HepG2 (cell line): Measurements from ENCODE around the gene HERC6. TPM values are rescaled to one million over a fixed set of nuclear protein-coding genes. Genes with fewer than 3 reads are reported as not detected.

Experiments used
- AGO2 ChIP-seq: fragments of 200-400 bp; formaldehyde crosslinking; optimal IDR thresholded peaks from 2 replicates; pipeline ENCODE3; 2017; ENCODE audit warnings: mild to moderate bottlenecking, low read depth, low read length, moderate library complexity
- ARHGAP35 ChIP-seq: sonication (generic); formaldehyde crosslinking; IDR thresholded peaks from 2 replicates; pipeline ENCODE4 v1.9.0; 2022; ENCODE audit warnings: mild to moderate bottlenecking, inconsistent platforms, moderate library complexity, missing genetic modification reagents, borderline replicate concordance
- ARNT2 ChIP-seq: sonication (generic); formaldehyde crosslinking; IDR thresholded peaks from 2 replicates; pipeline ENCODE4 v1.8.0; 2022; ENCODE audit warnings: mild to moderate bottlenecking, low read depth, missing genetic modification reagents, moderate library complexity
- HOXA9 ChIP-seq: sonication (generic); formaldehyde crosslinking; IDR thresholded peaks from 2 replicates; pipeline ENCODE4 v1.8.1; 2022; ENCODE audit warnings: missing genetic modification reagents, mild to moderate bottlenecking, moderate library complexity, borderline replicate concordance
- NFE2L2 ChIP-seq: fragments of 150-350 bp; IDR thresholded peaks from 2 replicates; pipeline ENCODE4 v1.6.1; 2014; ENCODE audit warnings: low read length
- PHF8 ChIP-seq: sonication (generic); formaldehyde crosslinking; IDR thresholded peaks from 2 replicates; pipeline ENCODE4 v1.5.0; 2020; ENCODE audit warnings: missing genetic modification reagents
- SKI ChIP-seq: fragments of 450-650 bp; IDR thresholded peaks from one replicate; pipeline ENCODE4 v1.6.1; 2018; ENCODE audit warnings: mild to moderate bottlenecking; ENCODE audit not compliant: partially characterized antibody
- TAF15 ChIP-seq: fragments of 200-400 bp; formaldehyde crosslinking; IDR thresholded peaks from one replicate; pipeline ENCODE4 v1.6.1; 2018; ENCODE audit warnings: mild to moderate bottlenecking, low read depth, low read length; ENCODE audit not compliant: poor library complexity, severe bottlenecking
- TBL1XR1 ChIP-seq: fragments of 150-350 bp; IDR thresholded peaks from 2 replicates; pipeline ENCODE4 v1.6.1; 2014; ENCODE audit warnings: borderline replicate concordance, low read length; ENCODE audit not compliant: partially characterized antibody
- TBX3 ChIP-seq: fragments of 450-650 bp; IDR thresholded peaks from 2 replicates; pipeline ENCODE4 v1.6.1; 2017; ENCODE audit warnings: antibody characterized with exemption, mild to moderate bottlenecking, inconsistent platforms, borderline replicate concordance
- ZFP82 ChIP-seq: sonication (generic); formaldehyde crosslinking; IDR thresholded peaks from 2 replicates; pipeline ENCODE4 v1.5.1; 2020; ENCODE audit warnings: mild to moderate bottlenecking, missing genetic modification reagents, borderline replicate concordance
- ZNF652 ChIP-seq: IDR thresholded peaks from 2 replicates; pipeline ENCODE4 v1.6.1; 2016; ENCODE audit warnings: low read depth, borderline replicate concordance
- ZNF713 ChIP-seq: sonication (generic); formaldehyde crosslinking; IDR thresholded peaks from 2 replicates; pipeline ENCODE4 v1.4.0; 2020; ENCODE audit warnings: mild to moderate bottlenecking, missing genetic modification reagents
- ZNF724P ChIP-seq: sonication (generic); formaldehyde crosslinking; IDR thresholded peaks from 2 replicates; pipeline ENCODE4 v1.8.0; 2022; ENCODE audit warnings: missing genetic modification reagents, borderline replicate concordance
- ZNF780A ChIP-seq: sonication (generic); formaldehyde crosslinking; IDR thresholded peaks from 2 replicates; pipeline ENCODE4 v1.8.0; 2022; ENCODE audit warnings: mild to moderate bottlenecking, missing genetic modification reagents, moderate library complexity
- ZSCAN30 ChIP-seq: sonication (generic); formaldehyde crosslinking; IDR thresholded peaks from 2 replicates; pipeline ENCODE4 v1.5.0; 2020; ENCODE audit warnings: mild to moderate bottlenecking, missing genetic modification reagents
- ZSCAN31 ChIP-seq: sonication (generic); formaldehyde crosslinking; IDR thresholded peaks from 2 replicates; pipeline ENCODE4 v1.5.0; 2020; ENCODE audit warnings: low read depth, mild to moderate bottlenecking, missing genetic modification reagents
- polyA plus RNA-seq, 8 experiments: library from polyadenylated mRNA; depleted of rRNA in 3 of 8; stranded (reverse) in 7 of 8; unstranded in 1 of 8; fragments of >200 nt; fragmentation: Illumina TruSeq in 4 of 8; extraction: Trizol in 4 of 8; gene quantifications; 2 replicates each; pipeline versions ENCODE4 v1.2.1 to v1.2.3, GENCODE V29; 2011 to 2016; ENCODE audit warnings: low read depth in 4 of 8, missing spikeins in 1 of 8, mixed read lengths in 1 of 8; ENCODE audit not compliant: insufficient read depth in 1 of 8
- total RNA-seq, 5 experiments: library from RNA; depleted of rRNA; stranded (reverse); fragments of >200 nt; fragmentation: Illumina TruSeq; extraction: Trizol; gene quantifications; 2 replicates each; pipeline ENCODE4 v1.2.3, GENCODE V29; 2016; ENCODE audit warnings: low read depth in 1 of 5
- TF ChIP-seq, protein P1 (sequence below): sonication (generic); formaldehyde crosslinking; IDR thresholded peaks from 2 replicates; pipeline ENCODE4 v1.5.0; 2020; ENCODE audit warnings: mild to moderate bottlenecking, missing genetic modification reagents, borderline replicate concordance
- TF ChIP-seq, protein P2 (sequence below): IDR thresholded peaks from 2 replicates; pipeline ENCODE4 v1.6.1; 2018; ENCODE audit warnings: missing genetic modification reagents, mild to moderate bottlenecking, missing compliant biosample characterization
- TF ChIP-seq, protein P3 (sequence below): sonication (generic); formaldehyde crosslinking; IDR thresholded peaks from 2 replicates; pipeline ENCODE4 v1.5.0; 2020; ENCODE audit warnings: missing genetic modification reagents
- TF ChIP-seq, protein P4 (sequence below): sonication (generic); formaldehyde crosslinking; IDR thresholded peaks from 2 replicates; pipeline ENCODE4 v1.8.0; 2022; ENCODE audit warnings: mild to moderate bottlenecking, missing genetic modification reagents

HERC6 gene
- total and polyA plus RNA-seq, 2 of the 13 experiments (the other 11 are each of a cell fraction or from before 2014, with no cell fraction given): 0.50 to 2.0 TPM

DNA sequence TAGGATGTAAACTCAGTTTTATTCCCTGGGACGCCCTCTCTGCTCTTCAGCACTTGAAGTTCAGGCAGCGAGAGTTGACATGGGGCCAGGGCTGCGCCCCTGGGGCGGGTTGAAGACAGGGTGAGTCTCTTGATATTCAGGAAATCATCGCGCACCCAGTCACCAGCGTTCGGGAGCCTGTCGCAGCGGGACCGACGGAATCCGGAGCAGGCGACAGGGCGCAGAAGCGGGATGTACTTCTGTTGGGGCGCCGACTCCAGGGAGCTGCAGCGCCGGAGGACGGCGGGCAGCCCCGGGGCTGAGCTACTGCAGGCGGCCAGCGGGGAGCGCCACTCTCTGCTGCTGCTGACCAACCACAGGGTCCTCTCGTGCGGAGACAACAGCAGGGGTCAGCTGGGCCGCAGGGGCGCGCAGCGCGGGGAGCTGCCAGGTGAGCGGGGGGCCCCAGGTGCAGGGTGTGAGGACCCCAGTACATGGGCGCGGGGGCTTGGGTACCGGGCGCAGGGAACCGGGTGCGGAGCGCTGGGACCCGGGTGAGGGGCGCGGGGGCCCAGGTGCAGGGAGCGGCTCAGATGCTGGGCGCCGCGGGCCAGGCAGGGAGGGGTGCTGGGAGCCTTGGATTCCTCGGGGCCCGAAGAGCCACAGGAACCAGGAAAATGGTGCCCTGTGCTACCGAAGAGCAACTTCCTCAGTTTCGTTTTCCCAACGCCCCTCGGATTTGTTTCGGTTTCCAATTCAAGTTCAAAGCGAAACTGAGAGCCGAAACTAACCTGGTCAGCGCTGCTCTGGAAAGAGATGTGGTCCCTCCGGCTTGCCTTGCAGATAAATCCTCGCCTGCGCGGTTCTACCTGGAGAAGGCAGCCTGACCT is at the start of gene HERC6 (continued):
- no peak for TF ChIP-seq ZNF652 (CRISPR knock-in tag)
- TF ChIP-seq TAF15: no peak
- TF ChIP-seq ZSCAN31 (CRISPR knock-in tag): peak; percentile 83
- TF ChIP-seq PHF8 (CRISPR knock-in tag): peak; percentile 76
- no peak for TF ChIP-seq NFE2L2
- TF ChIP-seq, protein P1, sequence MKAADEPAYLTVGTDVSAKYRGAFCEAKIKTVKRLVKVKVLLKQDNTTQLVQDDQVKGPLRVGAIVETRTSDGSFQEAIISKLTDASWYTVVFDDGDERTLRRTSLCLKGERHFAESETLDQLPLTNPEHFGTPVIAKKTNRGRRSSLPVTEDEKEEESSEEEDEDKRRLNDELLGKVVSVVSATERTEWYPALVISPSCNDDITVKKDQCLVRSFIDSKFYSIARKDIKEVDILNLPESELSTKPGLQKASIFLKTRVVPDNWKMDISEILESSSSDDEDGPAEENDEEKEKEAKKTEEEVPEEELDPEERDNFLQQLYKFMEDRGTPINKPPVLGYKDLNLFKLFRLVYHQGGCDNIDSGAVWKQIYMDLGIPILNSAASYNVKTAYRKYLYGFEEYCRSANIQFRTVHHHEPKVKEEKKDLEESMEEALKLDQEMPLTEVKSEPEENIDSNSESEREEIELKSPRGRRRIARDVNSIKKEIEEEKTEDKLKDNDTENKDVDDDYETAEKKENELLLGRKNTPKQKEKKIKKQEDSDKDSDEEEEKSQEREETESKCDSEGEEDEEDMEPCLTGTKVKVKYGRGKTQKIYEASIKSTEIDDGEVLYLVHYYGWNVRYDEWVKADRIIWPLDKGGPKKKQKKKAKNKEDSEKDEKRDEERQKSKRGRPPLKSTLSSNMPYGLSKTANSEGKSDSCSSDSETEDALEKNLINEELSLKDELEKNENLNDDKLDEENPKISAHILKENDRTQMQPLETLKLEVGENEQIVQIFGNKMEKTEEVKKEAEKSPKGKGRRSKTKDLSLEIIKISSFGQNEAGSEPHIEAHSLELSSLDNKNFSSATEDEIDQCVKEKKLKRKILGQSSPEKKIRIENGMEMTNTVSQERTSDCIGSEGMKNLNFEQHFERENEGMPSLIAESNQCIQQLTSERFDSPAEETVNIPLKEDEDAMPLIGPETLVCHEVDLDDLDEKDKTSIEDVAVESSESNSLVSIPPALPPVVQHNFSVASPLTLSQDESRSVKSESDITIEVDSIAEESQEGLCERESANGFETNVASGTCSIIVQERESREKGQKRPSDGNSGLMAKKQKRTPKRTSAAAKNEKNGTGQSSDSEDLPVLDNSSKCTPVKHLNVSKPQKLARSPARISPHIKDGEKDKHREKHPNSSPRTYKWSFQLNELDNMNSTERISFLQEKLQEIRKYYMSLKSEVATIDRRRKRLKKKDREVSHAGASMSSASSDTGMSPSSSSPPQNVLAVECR (CRISPR knock-in tag): peak; percentile 46; the same call in 1 of the 2 replicates
- TF ChIP-seq TBL1XR1: no peak
- TF ChIP-seq, protein P2, sequence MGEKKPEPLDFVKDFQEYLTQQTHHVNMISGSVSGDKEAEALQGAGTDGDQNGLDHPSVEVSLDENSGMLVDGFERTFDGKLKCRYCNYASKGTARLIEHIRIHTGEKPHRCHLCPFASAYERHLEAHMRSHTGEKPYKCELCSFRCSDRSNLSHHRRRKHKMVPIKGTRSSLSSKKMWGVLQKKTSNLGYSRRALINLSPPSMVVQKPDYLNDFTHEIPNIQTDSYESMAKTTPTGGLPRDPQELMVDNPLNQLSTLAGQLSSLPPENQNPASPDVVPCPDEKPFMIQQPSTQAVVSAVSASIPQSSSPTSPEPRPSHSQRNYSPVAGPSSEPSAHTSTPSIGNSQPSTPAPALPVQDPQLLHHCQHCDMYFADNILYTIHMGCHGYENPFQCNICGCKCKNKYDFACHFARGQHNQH (CRISPR knock-in tag): no peak
- peak; percentile 27; the same call in 1 of the 2 replicates for TF ChIP-seq ARHGAP35 (CRISPR knock-in tag)
- no peak for TF ChIP-seq TBX3
- no peak for TF ChIP-seq ZNF724P (CRISPR knock-in tag)
- TF ChIP-seq ZNF713: no peak
- TF ChIP-seq SKI: peak; percentile 4
- TF ChIP-seq AGO2: no peak
- no peak for TF ChIP-seq ZSCAN30 (CRISPR knock-in tag)
- TF ChIP-seq ZFP82 (CRISPR knock-in tag): no peak
- peak; percentile 82 for TF ChIP-seq ARNT2 (CRISPR knock-in tag)
- TF ChIP-seq, protein P3, sequence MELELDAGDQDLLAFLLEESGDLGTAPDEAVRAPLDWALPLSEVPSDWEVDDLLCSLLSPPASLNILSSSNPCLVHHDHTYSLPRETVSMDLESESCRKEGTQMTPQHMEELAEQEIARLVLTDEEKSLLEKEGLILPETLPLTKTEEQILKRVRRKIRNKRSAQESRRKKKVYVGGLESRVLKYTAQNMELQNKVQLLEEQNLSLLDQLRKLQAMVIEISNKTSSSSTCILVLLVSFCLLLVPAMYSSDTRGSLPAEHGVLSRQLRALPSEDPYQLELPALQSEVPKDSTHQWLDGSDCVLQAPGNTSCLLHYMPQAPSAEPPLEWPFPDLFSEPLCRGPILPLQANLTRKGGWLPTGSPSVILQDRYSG (CRISPR knock-in tag): no peak
- TF ChIP-seq HOXA9 (CRISPR knock-in tag): no peak
- TF ChIP-seq, protein P4, sequence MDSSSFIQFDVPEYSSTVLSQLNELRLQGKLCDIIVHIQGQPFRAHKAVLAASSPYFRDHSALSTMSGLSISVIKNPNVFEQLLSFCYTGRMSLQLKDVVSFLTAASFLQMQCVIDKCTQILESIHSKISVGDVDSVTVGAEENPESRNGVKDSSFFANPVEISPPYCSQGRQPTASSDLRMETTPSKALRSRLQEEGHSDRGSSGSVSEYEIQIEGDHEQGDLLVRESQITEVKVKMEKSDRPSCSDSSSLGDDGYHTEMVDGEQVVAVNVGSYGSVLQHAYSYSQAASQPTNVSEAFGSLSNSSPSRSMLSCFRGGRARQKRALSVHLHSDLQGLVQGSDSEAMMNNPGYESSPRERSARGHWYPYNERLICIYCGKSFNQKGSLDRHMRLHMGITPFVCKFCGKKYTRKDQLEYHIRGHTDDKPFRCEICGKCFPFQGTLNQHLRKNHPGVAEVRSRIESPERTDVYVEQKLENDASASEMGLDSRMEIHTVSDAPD (CRISPR knock-in tag): no peak
- 0 out of 2 replicates have a peak, but pooled peaks have one; percentile 25 for TF ChIP-seq ZNF780A (CRISPR knock-in tag)
